GM19193 (cell line): ENCODE measurements around the gene MEF2D.
A peak's percentile ranks its signal among the peaks of the same experiment; 100 is the strongest.

Source experiments
- POLR2A ChIP-seq: IDR thresholded peaks from 4 replicates; pipeline ENCODE4 v1.6.1; 2011; ENCODE audit not compliant: insufficient read depth, insufficient read length; ENCODE audit errors: extremely low read depth

MEF2D gene

GRCh38 chr1:156508955-156509234, 8.3 kb upstream of the MEF2D start:
- TF ChIP-seq POLR2A = no peak

- peak; percentile 40 for TF ChIP-seq POLR2A
Measured at GRCh38 chr1:156508205-156508954, 7.8 kb upstream of the MEF2D start.

GRCh38 chr1:156506450-156506849, 5.9 kb upstream of the MEF2D start:
- no peak for TF ChIP-seq POLR2A

GRCh38 chr1:156505679-156506298, 5.2 kb upstream of the MEF2D start:
- TF ChIP-seq POLR2A = no peak

DNA sequence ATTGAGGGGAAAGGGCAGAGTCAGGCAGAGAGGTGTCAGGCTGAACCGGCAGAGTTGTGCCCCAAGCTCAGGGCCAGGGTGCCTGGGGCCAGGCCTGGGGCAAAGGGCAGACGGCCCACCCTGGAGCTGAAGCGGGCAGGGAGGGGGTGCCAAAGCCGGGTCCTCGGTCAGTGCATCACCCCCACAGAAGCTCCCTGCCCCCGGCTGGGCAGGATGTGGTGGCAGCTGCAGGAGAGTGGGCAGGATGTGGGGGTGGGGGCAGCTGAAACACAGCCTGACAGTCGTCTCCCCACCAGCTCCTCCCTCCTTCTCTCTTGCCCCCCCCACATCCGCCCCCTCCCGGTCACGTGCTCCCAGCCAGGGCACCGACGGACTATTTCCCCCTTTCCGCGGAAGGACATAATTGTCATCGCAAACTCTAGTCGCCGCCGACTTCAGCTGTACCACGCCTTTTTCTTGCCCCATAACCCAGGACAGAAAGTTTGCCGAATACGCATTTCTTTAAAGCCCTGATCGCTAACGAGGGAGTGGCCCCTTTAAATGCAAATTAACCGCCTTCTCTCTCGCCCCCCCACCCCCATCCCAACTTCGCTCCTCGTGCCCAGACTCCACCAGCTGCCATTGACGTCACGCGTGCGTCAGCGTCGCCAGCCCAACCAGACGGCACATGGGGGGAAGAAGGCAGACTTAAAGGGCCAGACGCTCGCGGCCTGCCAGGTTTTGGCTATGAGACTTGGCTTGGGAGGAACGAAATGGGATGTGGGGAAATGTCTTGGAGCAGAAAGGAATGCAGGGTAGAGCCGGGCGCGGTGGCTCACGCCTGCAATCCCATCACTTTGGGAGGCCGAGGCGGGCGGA, 4.5 kb upstream of the MEF2D start:
- TF ChIP-seq POLR2A = peak; percentile 65

GRCh38 chr1:156504438-156504813, 3.9 kb upstream of the MEF2D start:
- no peak for TF ChIP-seq POLR2A

DNA sequence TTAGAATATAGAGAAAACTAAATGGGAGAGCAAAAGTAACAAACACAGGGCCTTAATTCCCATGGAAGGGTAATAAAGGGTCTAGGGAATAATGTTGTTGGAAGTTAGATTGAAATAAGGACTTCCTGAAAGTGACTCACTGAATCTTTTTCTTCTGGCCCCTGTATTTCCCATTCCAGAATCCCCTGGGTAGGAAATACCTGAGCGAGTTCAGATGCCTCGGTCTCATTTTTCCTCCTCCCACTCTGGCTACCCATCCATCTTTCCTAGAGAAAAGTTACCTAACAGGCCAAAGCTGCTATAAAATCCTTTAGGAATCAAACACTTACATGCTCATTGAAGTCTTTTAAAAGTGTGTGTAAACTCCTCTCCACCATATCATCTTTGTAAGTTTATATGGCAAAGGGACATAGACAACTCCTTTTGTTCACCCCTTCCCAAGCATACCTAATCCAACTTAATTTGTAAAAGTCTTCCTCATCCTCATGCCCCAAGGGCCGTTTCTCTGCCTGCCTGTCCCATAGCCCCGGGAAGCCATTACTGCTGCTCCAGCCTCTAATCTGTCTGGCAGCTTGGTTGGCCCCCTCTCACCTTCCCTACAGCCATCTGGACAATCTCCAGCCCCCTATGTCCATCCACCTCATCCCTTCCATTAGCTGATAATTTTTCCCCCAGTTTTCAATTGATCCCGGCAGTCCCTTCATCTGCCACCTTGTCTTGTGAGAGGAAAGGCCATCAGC, 3.3 kb upstream of the MEF2D start:
- TF ChIP-seq POLR2A = no peak

DNA sequence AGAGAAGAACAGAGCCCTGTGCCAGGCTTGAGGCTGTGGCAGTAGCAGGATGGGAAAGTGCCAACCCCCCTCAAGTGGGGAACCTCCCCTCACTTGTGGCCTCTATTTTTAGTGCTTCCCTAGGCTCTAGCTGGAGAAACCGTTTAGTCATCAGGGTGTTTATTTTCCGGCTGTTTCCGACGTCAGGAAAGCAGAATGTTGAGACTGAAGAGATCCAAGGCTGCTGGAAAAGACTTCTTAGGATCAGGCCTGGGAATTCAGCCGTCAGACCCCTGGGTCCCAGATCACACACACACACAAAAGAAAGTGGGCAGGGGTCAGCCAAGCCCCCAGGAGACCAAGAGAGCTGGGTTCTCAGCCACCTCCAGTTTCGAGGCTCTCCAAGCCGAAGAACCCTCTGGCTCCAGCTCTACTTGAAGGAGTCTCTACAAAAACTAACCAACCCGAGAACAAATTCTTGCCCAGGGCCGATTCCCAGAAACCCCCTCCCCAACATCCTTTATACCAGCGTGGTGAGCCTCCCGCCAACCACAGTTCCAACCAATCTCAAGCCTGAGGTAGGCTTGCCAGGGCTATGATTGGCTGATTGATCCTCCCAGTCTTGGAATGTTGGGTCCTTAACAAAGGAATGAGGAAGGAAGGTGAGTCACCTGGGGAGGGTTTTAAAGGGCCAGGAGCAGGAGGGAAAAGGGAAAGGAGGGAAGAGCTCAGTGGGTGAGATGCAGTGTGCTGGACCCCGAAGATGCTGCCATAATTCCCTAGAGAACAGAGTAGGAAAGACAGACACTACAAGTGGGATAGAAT, 2.5 kb upstream of the MEF2D start:
- TF ChIP-seq POLR2A = no peak

DNA sequence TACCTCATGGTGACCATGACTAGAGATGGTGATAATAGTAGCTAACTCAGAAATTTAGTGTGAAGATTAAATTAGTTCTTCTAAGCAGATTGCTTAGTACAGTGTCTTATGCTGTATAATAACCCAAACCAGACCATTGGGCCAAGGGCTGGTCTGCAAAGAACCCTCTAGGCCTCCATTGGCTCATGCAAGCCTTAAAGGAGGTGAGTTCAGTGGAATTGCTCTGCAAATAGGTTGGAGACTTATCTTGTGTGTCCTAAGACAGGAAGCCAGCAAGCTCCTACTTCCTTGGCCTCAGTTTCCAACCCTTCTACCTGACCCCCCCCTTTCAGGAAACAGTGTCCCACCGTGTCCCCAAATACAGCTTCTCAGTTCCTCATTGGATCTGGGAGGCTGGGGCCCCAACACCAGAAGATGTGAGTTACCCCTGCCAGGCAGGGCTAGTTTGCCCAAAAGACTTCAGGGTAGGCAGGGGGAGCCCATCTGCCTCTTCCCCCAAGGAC, 1.9 kb upstream of the MEF2D start:
- no peak for TF ChIP-seq POLR2A

- peak; percentile 76 for TF ChIP-seq POLR2A
Measured at GRCh38 chr1:156500793-156501506, 375 bp upstream of the MEF2D start.

DNA sequence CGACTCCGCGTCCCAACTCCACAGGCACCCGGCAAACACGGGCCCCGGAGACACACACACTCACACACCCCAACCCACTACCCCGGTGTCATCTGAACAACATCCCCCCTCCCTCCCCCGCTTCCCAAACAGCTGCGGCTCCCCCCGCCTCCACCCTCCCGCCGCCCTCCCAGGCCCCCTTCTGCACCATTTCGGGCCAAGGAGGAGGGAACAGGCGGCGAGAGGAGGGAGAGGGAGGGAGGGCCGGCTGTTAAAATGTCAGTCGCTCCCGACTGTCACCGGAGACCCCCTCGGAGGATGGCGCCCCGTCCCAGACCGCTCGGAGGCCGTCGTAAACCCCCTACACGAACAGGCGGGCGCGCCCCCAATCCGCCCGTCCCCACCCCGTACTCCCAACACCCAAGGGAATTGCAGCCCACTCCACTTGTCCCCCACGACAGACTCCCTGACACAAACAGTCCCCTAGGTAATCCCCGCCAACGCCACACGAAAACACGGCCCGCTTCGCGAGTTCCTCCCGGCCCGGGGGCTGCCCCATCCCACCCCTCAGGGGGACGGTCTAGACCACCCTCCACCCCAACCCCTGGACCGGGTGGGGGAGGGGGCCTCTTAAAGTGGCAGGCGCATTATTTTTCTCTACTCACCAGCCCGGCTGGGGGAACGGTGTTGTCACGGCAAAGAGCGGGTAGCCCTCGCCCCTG, 583 bp downstream of the MEF2D start:
- no peak for TF ChIP-seq POLR2A

DNA sequence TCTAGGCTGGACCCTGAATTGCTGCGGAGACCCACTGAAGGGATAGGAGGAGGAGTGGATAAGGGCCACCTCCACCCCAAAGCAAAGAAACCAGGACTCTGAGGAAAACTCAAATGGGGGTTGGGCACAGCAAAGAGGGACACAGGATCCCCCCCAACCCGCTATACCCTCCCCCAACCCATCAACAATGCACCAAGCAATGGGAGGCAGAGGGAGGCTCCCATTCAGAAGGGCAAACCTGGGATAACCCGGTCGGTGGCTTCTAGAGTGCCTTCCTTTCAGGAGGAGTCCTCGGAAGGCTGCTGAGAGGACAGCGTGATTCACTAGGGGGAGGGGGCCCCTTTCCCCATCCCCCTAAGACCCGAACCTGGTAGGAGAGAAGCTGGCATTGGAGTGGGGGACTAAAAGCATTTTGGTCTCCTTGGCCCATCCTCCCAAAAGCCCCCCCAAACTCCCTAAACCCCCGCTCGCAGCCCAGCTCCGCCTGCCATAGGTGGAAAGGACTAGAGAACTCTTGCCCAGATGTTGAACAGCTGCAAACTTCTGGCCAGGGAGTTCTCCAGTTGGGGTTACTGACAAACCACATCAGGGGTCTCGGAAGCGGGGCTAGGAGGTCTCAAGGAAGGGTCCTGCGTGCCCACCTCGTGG, 1.3 kb downstream of the MEF2D start:
- TF ChIP-seq POLR2A = no peak

GRCh38 chr1:156498432-156499193, 2.0 kb downstream of the MEF2D start:
- no peak for TF ChIP-seq POLR2A
